ENCODE results near the gene ZFR. TPM values are rescaled to one million over a fixed set of nuclear protein-coding genes. Genes with fewer than 3 reads are reported as not detected.

The ZFR gene
- polyA plus RNA-seq, 1 experiment: 88.6 TPM

GRCh38 chr5:32358611-32359010, 85.9 kb downstream of the ZFR start:
- no peak for DNase-seq (ENCODE audit: low read depth)
- ChIA-PET CTCF (no interaction called here), POLR2A (no interaction called here)
- TF ChIP-seq CTCF (IDR thresholded peaks at IDR 0.05; ENCODE audit: insufficient read depth, low read depth, low read length): no peak
- Histone ChIP-seq H3K27me3 (ENCODE audit: control insufficient read depth, insufficient read depth, low read length) (no peaks in the 10 kb centered on the region), H3K36me3 (ENCODE audit: control insufficient read depth, insufficient read depth, low read length) (peaks cover 8% of the 10 kb centered on the region; the same call in 1 of the 2 replicates), H3K4me3 (ENCODE audit: low read depth, low read length) (no peak overlapping the region)

- POLR2A ChIA-PET: no interaction called here
- CTCF ChIA-PET: no interaction called here
Measured at GRCh38 chr5:32357658-32358057, 86.9 kb downstream of the ZFR start.

GRCh38 chr5:32355686-32356085, 88.9 kb downstream of the ZFR start:
- no peak overlapping the region for H3K4me3 ChIP-seq (ENCODE audit: low read depth, low read length)
- ChIA-PET POLR2A (no interaction called here), CTCF (no interaction called here)
- no peaks in the 10 kb centered on the region for H3K27me3 ChIP-seq (ENCODE audit: control insufficient read depth, insufficient read depth, low read length)
- H3K36me3 ChIP-seq (ENCODE audit: control insufficient read depth, insufficient read depth, low read length): peaks cover 5% of the 10 kb centered on the region; the same call in 1 of the 2 replicates
- TF ChIP-seq CTCF (IDR thresholded peaks at IDR 0.05; ENCODE audit: insufficient read depth, low read depth, low read length): no peak
- no peak for DNase-seq (ENCODE audit: low read depth)

More at GRCh38 chr5:32357658-32358057, 86.9 kb downstream of the ZFR start:
- no peak for TF ChIP-seq CTCF (IDR thresholded peaks at IDR 0.05; ENCODE audit: insufficient read depth, low read depth, low read length)
- H3K4me3 ChIP-seq (ENCODE audit: low read depth, low read length): no peak overlapping the region
- DNase-seq (ENCODE audit: low read depth): no peak
- no peaks in the 10 kb centered on the region for H3K27me3 ChIP-seq (ENCODE audit: control insufficient read depth, insufficient read depth, low read length)
- H3K36me3 ChIP-seq (ENCODE audit: control insufficient read depth, insufficient read depth, low read length): peaks cover 8% of the 10 kb centered on the region; the same call in 1 of the 2 replicates

- CTCF ChIA-PET: no interaction called here
- no peaks in the 10 kb centered on the region for H3K27me3 ChIP-seq (ENCODE audit: control insufficient read depth, insufficient read depth, low read length)
- H3K36me3 ChIP-seq (ENCODE audit: control insufficient read depth, insufficient read depth, low read length): peaks cover 1% of the 10 kb centered on the region; the same call in 1 of the 2 replicates
- no peak for DNase-seq (ENCODE audit: low read depth)
- TF ChIP-seq CTCF (IDR thresholded peaks at IDR 0.05; ENCODE audit: insufficient read depth, low read depth, low read length): no peak
- H3K4me3 ChIP-seq (ENCODE audit: low read depth, low read length): no peak overlapping the region
- POLR2A ChIA-PET: no interaction called here
Measured at GRCh38 chr5:32353420-32353819, 91.1 kb downstream of the ZFR start.

- Histone ChIP-seq H3K4me3 (ENCODE audit: low read depth, low read length) (no peak overlapping the region), H3K27me3 (ENCODE audit: control insufficient read depth, insufficient read depth, low read length) (no peaks in the 10 kb centered on the region), H3K36me3 (ENCODE audit: control insufficient read depth, insufficient read depth, low read length) (peaks cover 1% of the 10 kb centered on the region; the same call in 1 of the 2 replicates)
- TF ChIP-seq CTCF (IDR thresholded peaks at IDR 0.05; ENCODE audit: insufficient read depth, low read depth, low read length): no peak
- ChIA-PET POLR2A (no interaction called here), CTCF (no interaction called here)
- no peak for DNase-seq (ENCODE audit: low read depth)
Measured at GRCh38 chr5:32352685-32353084, 91.9 kb downstream of the ZFR start.

Data from BJ (cell line).